H1 (cell line): Measurements from ENCODE around the gene RNASE13. TPM values are rescaled to one million over a fixed set of nuclear protein-coding genes. Genes with fewer than 3 reads are reported as not detected.

ENCODE experiments used
- CTBP2 ChIP-seq: IDR thresholded peaks from 2 replicates; pipeline ENCODE4 v1.7.0; 2011; ENCODE audit warnings: borderline replicate concordance, mild to moderate bottlenecking, moderate library complexity, mixed read lengths, low read length; ENCODE audit not compliant: insufficient read depth, insufficient read length
- HDAC2 ChIP-seq, 2 experiments: fragments of 300-600 bp in 1 of 2; sonication (generic) in 1 of 2; IDR thresholded peaks; 2 replicates each; pipeline ENCODE4 v1.6.1; 2011 to 2012; ENCODE audit warnings: low read depth in 2 of 2, low read length in 2 of 2, mild to moderate bottlenecking in 2 of 2, moderate library complexity in 2 of 2, borderline replicate concordance in 1 of 2, inconsistent platforms in 1 of 2
- POU5F1 ChIP-seq: IDR thresholded peaks from 2 replicates; pipeline ENCODE4 v1.6.1; 2011; ENCODE audit warnings: low read depth, mild to moderate bottlenecking, low read length, moderate library complexity
- SP4 ChIP-seq: IDR thresholded peaks from 2 replicates; pipeline ENCODE4 v1.6.1; 2012; ENCODE audit warnings: low read length, inconsistent platforms
- polyA plus RNA-seq, 7 experiments: library from polyadenylated mRNA; depleted of rRNA in 3 of 7; stranded (reverse) in 5 of 7; unstranded in 2 of 7; fragments of >200 nt in 5 of 7; fragments of 200-250 nt in 2 of 7; gene quantifications; 1 replicate in 5 of 7; 2 replicates in 1 of 7; 4 replicates in 1 of 7; pipeline versions ENCODE4 v1.2.1 to v1.2.3, GENCODE V29; 2011 to 2013; ENCODE audit warnings: missing spikeins in 2 of 7, mixed read lengths in 2 of 7
- total RNA-seq: library from RNA; stranded (reverse); fragmentation: NEBNext Ultra II Directional; extraction: Animal tissue kit (Norgen Biotek cat#: 25700); gene quantifications from 2 replicates; pipeline ENCODE4 v1.2.1, GENCODE V29; 2021

RNASE13 gene
- total and polyA plus RNA-seq, 2 of the 8 experiments (the other 6 are each of a cell fraction or from before 2014, with no cell fraction given), result not detected

DNA sequence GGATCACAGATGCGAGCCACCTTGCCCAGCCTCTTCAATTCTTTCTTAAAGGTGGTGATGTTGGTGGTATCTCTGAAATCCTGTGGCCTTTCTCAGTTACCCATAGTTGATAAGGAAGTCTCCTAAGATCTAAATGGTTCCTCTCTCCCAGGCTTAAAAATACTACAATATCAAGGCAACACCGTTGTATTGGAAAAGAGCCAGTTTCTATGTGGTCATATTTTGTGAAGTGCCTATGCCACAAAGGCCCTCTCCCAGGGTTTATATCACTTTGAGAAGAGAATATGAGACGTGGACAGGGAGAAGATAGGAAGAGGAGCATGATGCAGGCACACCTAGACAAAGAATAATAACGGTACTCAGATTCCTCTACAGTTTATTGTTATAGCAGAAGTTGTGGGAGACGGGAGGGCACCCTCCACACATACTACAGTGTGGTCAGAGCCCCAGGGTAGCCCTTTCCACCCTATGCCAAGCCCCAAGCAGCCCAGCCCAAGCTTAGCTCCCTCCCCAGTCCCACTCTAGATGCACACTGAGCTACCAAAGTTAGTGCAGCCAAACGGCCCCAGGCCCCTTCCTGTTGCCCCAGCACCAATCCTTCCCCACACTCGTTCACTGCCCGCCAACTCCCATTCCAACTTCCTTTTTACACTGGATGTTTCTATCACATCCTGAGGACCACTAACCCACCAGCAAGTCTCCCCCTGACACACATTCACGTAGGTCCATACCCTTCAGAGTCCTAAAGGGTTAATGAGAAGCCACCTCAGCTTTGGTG lies 18.0 kb downstream of the RNASE13 start (continued):
- TF ChIP-seq POU5F1, result no peak
- no peak for TF ChIP-seq SP4
- no peak for TF ChIP-seq HDAC2 (IDR thresholded peaks at IDR 0.05; ENCODE audit: borderline replicate concordance in 1 of 2, low read depth in 2 of 2, low read length in 2 of 2)
- no peak for TF ChIP-seq CTBP2
